ENCODE results near the gene AMBRA1. TPM values are rescaled to one million over a fixed set of nuclear protein-coding genes. Genes with fewer than 3 reads are reported as not detected.

The AMBRA1 gene
- polyA plus RNA-seq, 2 of the 4 experiments (the other 2 are of a cell fraction), result 11.5 to 13.4 TPM

DNA sequence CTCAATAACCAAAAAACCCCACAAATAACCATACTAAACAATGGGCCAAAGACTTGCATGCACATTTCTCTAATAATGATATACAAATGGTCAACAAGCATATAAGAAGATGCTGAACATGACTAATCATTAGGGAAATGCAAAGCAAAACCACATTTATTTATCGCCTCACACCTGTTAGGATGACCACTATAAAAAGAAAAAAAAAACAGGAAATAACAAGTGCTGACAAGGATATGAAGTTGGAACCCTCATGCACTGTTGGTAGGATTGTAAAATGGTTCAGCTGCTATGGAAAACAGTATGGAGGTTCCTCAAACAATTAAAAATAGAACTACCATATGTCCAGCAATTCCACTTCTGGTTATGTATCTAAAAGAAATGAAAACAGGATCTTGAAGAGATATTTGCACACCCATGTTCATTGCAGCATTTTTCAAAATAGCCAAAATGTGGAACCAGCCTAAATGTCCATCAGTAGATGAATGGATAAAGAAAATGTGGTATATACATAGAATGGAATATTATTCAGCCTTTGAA lies 66.2 kb downstream of the AMBRA1 start:
- 91% methylated on average over 1 of the region's 1 CpG for WGBS (ENCODE audit: missing lambda C conversion rate)
- CTCF ChIA-PET, result interaction anchor here (0.6 to 1.6 kb wide), 2 partner anchors 73 to 136 kb away, joined by 4 to 5 read pairs; no protein-coding TSS in a partner anchor
- ATAC-seq (no peak), FAIRE-seq (no peak), DNase-seq (ENCODE audit: low read depth in 1 of 2, low spot score in 1 of 2) (no peak)
- no peaks in the 10 kb centered on the region for H3K9me3 ChIP-seq
- H3K4me1 ChIP-seq, result peaks cover 9% of the 10 kb centered on the region; the same call in 2 of the 3 replicates
- TF ChIP-seq ZSCAN20 (CRISPR knock-in tag; IDR thresholded peaks at IDR 0.05) (no peak), TP53 (CRISPR knock-in tag; IDR thresholded peaks at IDR 0.05) (no peak)
- POLR2A ChIA-PET, result no interaction called here
- H3K4me3 ChIP-seq, result no peak overlapping the region
- no peak overlapping the region for H3K4me2 ChIP-seq
- H3K27ac ChIP-seq, result no peak overlapping the region

DNA sequence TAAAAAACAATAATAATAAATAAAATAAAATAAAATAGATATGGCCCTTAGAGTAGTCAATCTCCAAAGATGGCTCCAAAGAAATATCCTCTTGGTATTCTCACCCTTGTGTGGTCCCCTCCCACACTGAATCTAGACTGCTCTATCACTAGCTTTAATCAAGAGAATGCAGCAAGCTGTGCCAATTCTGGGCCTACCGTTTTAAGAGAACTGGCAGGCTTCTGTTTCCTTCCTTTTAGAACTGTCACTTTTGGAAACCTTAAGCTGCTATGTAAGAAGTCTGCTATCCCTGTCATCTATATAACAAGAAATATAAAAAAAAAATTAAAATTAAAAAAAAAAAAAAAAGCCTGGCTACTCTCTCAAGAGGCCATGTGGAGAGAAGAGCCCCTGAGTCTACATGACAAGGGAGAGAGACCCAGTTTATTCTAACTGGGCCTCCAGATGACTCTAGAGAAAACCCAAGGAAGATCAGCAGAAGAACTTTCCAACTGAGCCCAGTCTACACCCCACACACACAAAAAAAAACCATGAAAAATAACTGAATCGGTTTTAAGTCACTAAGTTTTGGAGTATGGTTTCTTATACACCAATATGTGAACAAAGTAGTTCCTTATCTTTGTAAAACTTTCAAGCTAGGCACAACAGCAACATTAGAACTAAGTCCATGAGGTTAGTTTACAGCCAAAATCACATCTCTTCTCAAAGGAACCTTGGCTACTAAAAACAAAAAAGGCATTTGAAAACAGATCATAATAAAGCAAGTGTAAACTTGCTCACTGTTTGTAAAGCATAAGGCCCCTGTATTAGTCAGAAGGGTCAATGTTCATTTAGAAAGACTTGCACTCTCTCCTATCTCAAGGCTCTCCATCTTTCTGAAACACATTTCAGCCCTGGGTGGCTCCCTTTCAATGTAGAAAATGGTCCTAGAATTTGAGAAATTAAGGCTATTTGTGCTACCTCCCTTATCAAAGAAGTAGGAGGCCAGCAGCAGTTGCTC lies 67.3 kb downstream of the AMBRA1 start:
- ATAC-seq, result no peak

DNA sequence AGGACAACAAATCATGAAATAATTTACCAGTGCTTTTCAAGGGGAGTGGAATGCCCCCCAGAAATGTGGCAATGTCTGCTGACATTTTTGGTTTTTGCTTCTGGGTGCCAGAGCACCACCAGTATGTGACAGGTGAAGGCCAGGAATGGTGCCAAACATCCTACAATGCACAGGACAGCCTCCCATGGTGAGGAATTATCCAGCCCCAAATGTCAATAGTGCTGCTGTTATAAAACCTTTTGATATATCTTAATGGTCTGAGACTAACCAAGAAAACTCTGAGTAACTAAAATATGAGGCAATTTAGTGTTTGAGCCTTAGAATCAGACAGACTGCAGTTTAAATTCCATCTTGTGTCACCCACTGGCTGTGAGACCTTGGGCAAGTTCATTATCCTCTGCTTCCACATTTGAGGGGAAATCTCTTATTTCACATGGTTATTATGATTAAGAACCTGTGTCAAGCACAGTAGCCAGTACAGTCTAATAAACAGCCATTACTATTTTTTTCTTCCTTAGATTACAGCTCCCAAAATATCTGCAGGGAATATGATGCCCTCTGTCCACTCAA lies 69.5 kb downstream of the AMBRA1 start:
- DNase-seq (ENCODE audit: low read depth in 1 of 2, low spot score in 1 of 2), result no peak
- no peak for ATAC-seq
- Histone ChIP-seq H3K9me3 (no peaks in the 10 kb centered on the region), H3K4me1 (peaks cover 19% of the 10 kb centered on the region), H3K27ac (no peak overlapping the region), H3K4me2 (no peak overlapping the region), H3K4me3 (no peak overlapping the region)
- CTCF ChIA-PET, result interaction anchor here (1.3 to 1.7 kb wide), 2 partner anchors 136 to 171 kb away, joined by 4 to 7 read pairs; no protein-coding TSS in a partner anchor
- FAIRE-seq, result no peak
- POLR2A ChIA-PET, result no interaction called here
- TF ChIP-seq SMC3 (IDR thresholded peaks at IDR 0.05) (no peak), BHLHE40 (IDR thresholded peaks at IDR 0.05; ENCODE audit: low read depth, low read length) (no peak), NPAS2 (CRISPR knock-in tag; IDR thresholded peaks at IDR 0.05; ENCODE audit: borderline replicate concordance) (no peak), SREBF2 (IDR thresholded peaks at IDR 0.05) (no peak), HOXA7 (CRISPR knock-in tag; IDR thresholded peaks at IDR 0.05) (no peak), EP300 (IDR thresholded peaks at IDR 0.05) (no peak), HOXB5 (CRISPR knock-in tag; IDR thresholded peaks at IDR 0.05) (no peak), NR3C1 (IDR thresholded peaks at IDR 0.05) (no peak), EHMT2 (IDR thresholded peaks at IDR 0.05; ENCODE audit: low read depth) (no peak)
- TF ChIP-seq, protein P1, sequence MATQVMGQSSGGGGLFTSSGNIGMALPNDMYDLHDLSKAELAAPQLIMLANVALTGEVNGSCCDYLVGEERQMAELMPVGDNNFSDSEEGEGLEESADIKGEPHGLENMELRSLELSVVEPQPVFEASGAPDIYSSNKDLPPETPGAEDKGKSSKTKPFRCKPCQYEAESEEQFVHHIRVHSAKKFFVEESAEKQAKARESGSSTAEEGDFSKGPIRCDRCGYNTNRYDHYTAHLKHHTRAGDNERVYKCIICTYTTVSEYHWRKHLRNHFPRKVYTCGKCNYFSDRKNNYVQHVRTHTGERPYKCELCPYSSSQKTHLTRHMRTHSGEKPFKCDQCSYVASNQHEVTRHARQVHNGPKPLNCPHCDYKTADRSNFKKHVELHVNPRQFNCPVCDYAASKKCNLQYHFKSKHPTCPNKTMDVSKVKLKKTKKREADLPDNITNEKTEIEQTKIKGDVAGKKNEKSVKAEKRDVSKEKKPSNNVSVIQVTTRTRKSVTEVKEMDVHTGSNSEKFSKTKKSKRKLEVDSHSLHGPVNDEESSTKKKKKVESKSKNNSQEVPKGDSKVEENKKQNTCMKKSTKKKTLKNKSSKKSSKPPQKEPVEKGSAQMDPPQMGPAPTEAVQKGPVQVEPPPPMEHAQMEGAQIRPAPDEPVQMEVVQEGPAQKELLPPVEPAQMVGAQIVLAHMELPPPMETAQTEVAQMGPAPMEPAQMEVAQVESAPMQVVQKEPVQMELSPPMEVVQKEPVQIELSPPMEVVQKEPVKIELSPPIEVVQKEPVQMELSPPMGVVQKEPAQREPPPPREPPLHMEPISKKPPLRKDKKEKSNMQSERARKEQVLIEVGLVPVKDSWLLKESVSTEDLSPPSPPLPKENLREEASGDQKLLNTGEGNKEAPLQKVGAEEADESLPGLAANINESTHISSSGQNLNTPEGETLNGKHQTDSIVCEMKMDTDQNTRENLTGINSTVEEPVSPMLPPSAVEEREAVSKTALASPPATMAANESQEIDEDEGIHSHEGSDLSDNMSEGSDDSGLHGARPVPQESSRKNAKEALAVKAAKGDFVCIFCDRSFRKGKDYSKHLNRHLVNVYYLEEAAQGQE (IDR thresholded peaks at IDR 0.05), result no peak
- TF ChIP-seq, protein P2, sequence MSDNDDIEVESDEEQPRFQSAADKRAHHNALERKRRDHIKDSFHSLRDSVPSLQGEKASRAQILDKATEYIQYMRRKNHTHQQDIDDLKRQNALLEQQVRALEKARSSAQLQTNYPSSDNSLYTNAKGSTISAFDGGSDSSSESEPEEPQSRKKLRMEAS (IDR thresholded peaks at IDR 0.05), result no peak
- TF ChIP-seq, protein P3, sequence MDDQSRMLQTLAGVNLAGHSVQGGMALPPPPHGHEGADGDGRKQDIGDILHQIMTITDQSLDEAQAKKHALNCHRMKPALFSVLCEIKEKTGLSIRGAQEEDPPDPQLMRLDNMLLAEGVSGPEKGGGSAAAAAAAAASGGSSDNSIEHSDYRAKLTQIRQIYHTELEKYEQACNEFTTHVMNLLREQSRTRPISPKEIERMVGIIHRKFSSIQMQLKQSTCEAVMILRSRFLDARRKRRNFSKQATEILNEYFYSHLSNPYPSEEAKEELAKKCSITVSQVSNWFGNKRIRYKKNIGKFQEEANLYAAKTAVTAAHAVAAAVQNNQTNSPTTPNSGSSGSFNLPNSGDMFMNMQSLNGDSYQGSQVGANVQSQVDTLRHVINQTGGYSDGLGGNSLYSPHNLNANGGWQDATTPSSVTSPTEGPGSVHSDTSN (IDR thresholded peaks at IDR 0.05), result no peak

More for the DNA sequence above, 67.3 kb downstream of the AMBRA1 start:
- FAIRE-seq (no peak), DNase-seq (ENCODE audit: low read depth in 1 of 2, low spot score in 1 of 2) (no peak)
- Histone ChIP-seq H3K4me3 (no peak overlapping the region), H3K4me2 (no peak overlapping the region), H3K4me1 (peaks cover 12% of the 10 kb centered on the region; the same call in 2 of the 3 replicates), H3K27ac (no peak overlapping the region), H3K9me3 (no peaks in the 10 kb centered on the region)
- ChIA-PET CTCF (interaction anchor here (0.6 to 1.6 kb wide), 3 partner anchors 13 to 134 kb away, joined by 4 to 5 read pairs (median 4); no protein-coding TSS in a partner anchor), POLR2A (no interaction called here)
- WGBS (ENCODE audit: missing lambda C conversion rate), result 85% methylated on average over 2 of the region's 2 CpGs
- TF ChIP-seq CBX8 (IDR thresholded peaks at IDR 0.05) (no peak), HOXA7 (CRISPR knock-in tag; IDR thresholded peaks at IDR 0.05) (no peak), TFCP2L1 (CRISPR knock-in tag; IDR thresholded peaks at IDR 0.05) (no peak), RAD21 (conservative IDR thresholded peaks at IDR 0.05 in 1 of 2, IDR thresholded peaks at IDR 0.05 in 1 of 2) (no peak), MYC (IDR thresholded peaks at IDR 0.05; ENCODE audit: borderline replicate concordance, low read length) (no peak), ZSCAN20 (CRISPR knock-in tag; IDR thresholded peaks at IDR 0.05) (no peak), NFE2L2 (conservative IDR thresholded peaks at IDR 0.05; ENCODE audit: low read length) (no peak), ZNF302 (CRISPR knock-in tag; IDR thresholded peaks at IDR 0.05) (no peak), JUN (IDR thresholded peaks at IDR 0.05) (no peak), HOXB5 (CRISPR knock-in tag; IDR thresholded peaks at IDR 0.05) (no peak), POLR2AphosphoS2 (conservative IDR thresholded peaks at IDR 0.05; ENCODE audit: low read length) (no peak), KDM5A (IDR thresholded peaks at IDR 0.05) (no peak), MAZ (IDR thresholded peaks at IDR 0.05; ENCODE audit: borderline replicate concordance, low read depth, low read length) (no peak), NPAS2 (CRISPR knock-in tag; IDR thresholded peaks at IDR 0.05; ENCODE audit: borderline replicate concordance) (no peak), RFX5 (IDR thresholded peaks at IDR 0.05) (no peak), CBX2 (IDR thresholded peaks at IDR 0.05; ENCODE audit: borderline replicate concordance, low read depth) (no peak), TP53 (CRISPR knock-in tag; IDR thresholded peaks at IDR 0.05) (no peak)
- TF ChIP-seq, protein P4, sequence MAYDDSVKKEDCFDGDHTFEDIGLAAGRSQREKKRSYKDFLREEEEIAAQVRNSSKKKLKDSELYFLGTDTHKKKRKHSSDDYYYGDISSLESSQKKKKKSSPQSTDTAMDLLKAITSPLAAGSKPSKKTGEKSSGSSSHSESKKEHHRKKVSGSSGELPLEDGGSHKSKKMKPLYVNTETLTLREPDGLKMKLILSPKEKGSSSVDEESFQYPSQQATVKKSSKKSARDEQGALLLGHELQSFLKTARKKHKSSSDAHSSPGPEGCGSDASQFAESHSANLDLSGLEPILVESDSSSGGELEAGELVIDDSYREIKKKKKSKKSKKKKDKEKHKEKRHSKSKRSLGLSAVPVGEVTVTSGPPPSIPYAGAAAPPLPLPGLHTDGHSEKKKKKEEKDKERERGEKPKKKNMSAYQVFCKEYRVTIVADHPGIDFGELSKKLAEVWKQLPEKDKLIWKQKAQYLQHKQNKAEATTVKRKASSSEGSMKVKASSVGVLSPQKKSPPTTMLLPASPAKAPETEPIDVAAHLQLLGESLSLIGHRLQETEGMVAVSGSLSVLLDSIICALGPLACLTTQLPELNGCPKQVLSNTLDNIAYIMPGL (CRISPR knock-in tag; IDR thresholded peaks at IDR 0.05; ENCODE audit: borderline replicate concordance), result no peak
- TF ChIP-seq, protein P5, sequence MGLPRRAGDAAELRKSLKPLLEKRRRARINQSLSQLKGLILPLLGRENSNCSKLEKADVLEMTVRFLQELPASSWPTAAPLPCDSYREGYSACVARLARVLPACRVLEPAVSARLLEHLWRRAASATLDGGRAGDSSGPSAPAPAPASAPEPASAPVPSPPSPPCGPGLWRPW (IDR thresholded peaks at IDR 0.05), result no peak
- TF ChIP-seq, protein P6, sequence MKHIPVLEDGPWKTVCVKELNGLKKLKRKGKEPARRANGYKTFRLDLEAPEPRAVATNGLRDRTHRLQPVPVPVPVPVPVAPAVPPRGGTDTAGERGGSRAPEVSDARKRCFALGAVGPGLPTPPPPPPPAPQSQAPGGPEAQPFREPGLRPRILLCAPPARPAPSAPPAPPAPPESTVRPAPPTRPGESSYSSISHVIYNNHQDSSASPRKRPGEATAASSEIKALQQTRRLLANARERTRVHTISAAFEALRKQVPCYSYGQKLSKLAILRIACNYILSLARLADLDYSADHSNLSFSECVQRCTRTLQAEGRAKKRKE (CRISPR knock-in tag; IDR thresholded peaks at IDR 0.05; ENCODE audit: low read depth), result no peak

All from A549 (cell line).